H1 (cell line): Measurements from ENCODE around the gene GAS7.

Experiments used
- CHD2 ChIP-seq: IDR thresholded peaks from 2 replicates; pipeline ENCODE4 v1.6.1; 2012; ENCODE audit warnings: low read length, improper control_type of control experiment
- CREB1 ChIP-seq: IDR thresholded peaks from 2 replicates; pipeline ENCODE4 v1.6.1; 2012; ENCODE audit warnings: inconsistent platforms
- FOSL1 ChIP-seq: IDR thresholded peaks from 2 replicates; pipeline ENCODE4 v1.6.1; 2011; ENCODE audit warnings: mild to moderate bottlenecking, low read depth, low read length, moderate library complexity; ENCODE audit not compliant: insufficient read depth
- POLR2A ChIP-seq, 2 experiments: IDR thresholded peaks; 1 replicate in 1 of 2; 2 replicates in 1 of 2; pipeline ENCODE4 v1.6.1; 2011; ENCODE audit warnings: low read depth in 2 of 2, low read length in 2 of 2, mild to moderate bottlenecking in 2 of 2; ENCODE audit errors: control extremely low read depth in 1 of 2
- RBBP5 ChIP-seq: IDR thresholded peaks from 2 replicates; pipeline ENCODE4 v1.7.1; 2012; ENCODE audit warnings: low read depth, mild to moderate bottlenecking, inconsistent platforms, low read length, moderate library complexity, borderline replicate concordance
- RNF2 ChIP-seq: fragments of 200-900, 300-1000 bp; sonication (generic); IDR thresholded peaks from 2 replicates; pipeline ENCODE4 v1.7.1; 2016; ENCODE audit warnings: borderline replicate concordance, low read depth, mild to moderate bottlenecking, antibody characterized with exemption, low read length; ENCODE audit not compliant: poor library complexity, severe bottlenecking; ENCODE audit errors: missing control alignments
- TAF1 ChIP-seq: IDR thresholded peaks from 2 replicates; pipeline ENCODE4 v1.6.1; 2011; ENCODE audit warnings: mild to moderate bottlenecking, low read depth, low read length
- TF ChIP-seq, protein P1 (sequence below), 3 experiments: IDR thresholded peaks; 1 replicate in 2 of 3; 2 replicates in 1 of 3; pipeline versions ENCODE4 v1.5.1 to v1.6.1; 2011; ENCODE audit warnings: low read length in 3 of 3, mild to moderate bottlenecking in 3 of 3, inconsistent platforms in 2 of 3, low read depth in 1 of 3, moderate library complexity in 1 of 3; ENCODE audit not compliant: insufficient read depth in 1 of 3; ENCODE audit errors: control extremely low read depth in 1 of 3

DNA sequence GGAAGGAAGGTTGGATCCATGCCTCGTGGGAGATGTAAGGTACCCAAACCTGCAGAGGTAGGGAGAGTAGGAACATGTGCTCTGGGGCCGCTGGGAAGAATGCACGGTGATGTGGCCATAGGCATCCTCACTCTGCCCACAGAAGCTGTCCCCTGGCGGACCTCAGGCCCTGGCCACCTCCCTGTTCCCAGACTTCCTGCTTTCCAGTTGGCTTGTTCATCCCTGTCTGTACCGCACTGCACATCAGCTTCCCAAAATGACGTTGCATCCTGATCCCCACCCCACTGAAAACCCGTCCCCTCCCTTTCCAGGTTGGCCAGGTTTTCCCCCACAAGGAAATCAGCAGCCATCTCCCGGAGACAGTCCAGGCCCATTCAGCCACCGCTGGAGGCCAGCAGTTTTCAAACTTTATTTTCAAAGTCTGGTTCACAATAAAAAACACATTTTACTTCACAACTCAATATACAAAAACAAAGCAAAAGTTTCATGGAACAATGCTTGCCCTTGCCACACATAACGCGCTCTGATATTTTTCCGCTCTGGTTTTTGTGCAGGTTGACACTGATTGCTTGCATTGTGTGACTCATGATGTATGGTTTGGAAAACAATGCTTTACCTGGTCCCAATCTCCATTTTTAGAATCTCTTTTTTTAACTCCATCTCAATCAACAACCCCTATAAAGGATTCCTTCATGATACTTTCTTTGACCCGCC lies 143.0 kb downstream of the GAS7 start:
- TF ChIP-seq FOSL1, result no peak
- TF ChIP-seq, protein P1, sequence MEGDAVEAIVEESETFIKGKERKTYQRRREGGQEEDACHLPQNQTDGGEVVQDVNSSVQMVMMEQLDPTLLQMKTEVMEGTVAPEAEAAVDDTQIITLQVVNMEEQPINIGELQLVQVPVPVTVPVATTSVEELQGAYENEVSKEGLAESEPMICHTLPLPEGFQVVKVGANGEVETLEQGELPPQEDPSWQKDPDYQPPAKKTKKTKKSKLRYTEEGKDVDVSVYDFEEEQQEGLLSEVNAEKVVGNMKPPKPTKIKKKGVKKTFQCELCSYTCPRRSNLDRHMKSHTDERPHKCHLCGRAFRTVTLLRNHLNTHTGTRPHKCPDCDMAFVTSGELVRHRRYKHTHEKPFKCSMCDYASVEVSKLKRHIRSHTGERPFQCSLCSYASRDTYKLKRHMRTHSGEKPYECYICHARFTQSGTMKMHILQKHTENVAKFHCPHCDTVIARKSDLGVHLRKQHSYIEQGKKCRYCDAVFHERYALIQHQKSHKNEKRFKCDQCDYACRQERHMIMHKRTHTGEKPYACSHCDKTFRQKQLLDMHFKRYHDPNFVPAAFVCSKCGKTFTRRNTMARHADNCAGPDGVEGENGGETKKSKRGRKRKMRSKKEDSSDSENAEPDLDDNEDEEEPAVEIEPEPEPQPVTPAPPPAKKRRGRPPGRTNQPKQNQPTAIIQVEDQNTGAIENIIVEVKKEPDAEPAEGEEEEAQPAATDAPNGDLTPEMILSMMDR (IDR thresholded peaks at IDR 0.05; ENCODE audit: control extremely low read depth in 1 of 3, insufficient read depth in 1 of 3, low read depth in 1 of 3, low read length in 3 of 3), result no peak
- no peak for TF ChIP-seq RNF2
- TF ChIP-seq POLR2A (IDR thresholded peaks at IDR 0.05; ENCODE audit: control extremely low read depth in 1 of 2, low read depth in 2 of 2, low read length in 2 of 2), result no peak
- TF ChIP-seq CREB1, result no peak
- TF ChIP-seq CHD2, result no peak
- TF ChIP-seq RBBP5, result no peak
- no peak for TF ChIP-seq TAF1
